ENCODE data around the gene CHRNA9. TPM values are rescaled to one million over a fixed set of nuclear protein-coding genes. Genes with fewer than 3 reads are reported as not detected.

Gene CHRNA9
- total RNA-seq, 4 donors from 2014 or later: not detected

GRCh38 chr4:40401096-40401495 lies 66.0 kb downstream of the CHRNA9 start:
- DNase-seq: no peak
- Histone ChIP-seq H3K4me3 (no peak overlapping the region), H3K36me3 (no peaks in the 10 kb centered on the region), H3K27me3 (no peaks in the 10 kb centered on the region), H3K27ac (no peak overlapping the region), H3K4me1 (no peaks in the 10 kb centered on the region), H3K9me3 (no peaks in the 10 kb centered on the region)
- TF ChIP-seq POLR2A (IDR thresholded peaks at IDR 0.05): no peak
- no peak for TF ChIP-seq CTCF (IDR thresholded peaks at IDR 0.05)

DNA sequence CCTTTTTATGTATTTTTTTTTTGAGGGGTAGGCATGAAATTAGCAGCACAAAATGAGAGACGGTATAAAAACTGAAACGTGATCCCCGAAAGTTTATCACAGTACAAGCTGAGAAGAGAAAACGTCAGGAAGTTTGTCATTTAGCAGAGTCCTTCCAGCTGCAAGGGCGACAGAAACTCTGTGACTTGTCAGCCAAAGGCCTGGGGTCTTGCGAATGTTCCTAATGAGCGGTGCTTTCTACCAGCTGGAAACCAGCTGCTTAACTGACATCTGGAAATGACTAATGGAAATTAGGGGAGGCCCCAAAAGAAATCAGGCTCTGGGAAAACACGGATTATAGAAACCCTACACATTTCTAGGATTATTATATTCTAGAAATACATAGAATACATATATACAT lies 66.5 kb downstream of the CHRNA9 start:
- Histone ChIP-seq H3K9me3 (peaks cover 0 to 5% (median 0%) of the 10 kb centered on the region in 4 donors), H3K4me3 (no peak overlapping the region), H3K36me3 (no peaks in the 10 kb centered on the region), H3K27me3 (no peaks in the 10 kb centered on the region), H3K4me1 (no peaks in the 10 kb centered on the region), H3K27ac (no peak overlapping the region)
- DNase-seq: no peak
- TF ChIP-seq CTCF (IDR thresholded peaks at IDR 0.05) (no peak), POLR2A (IDR thresholded peaks at IDR 0.05) (no peak)

- H3K27ac ChIP-seq: no peak overlapping the region
- H3K9me3 ChIP-seq: peaks cover 0 to 9% (median 0%) of the 10 kb centered on the region in 4 donors
- TF ChIP-seq POLR2A (IDR thresholded peaks at IDR 0.05): no peak
- no peak for TF ChIP-seq CTCF (IDR thresholded peaks at IDR 0.05)
Measured at GRCh38 chr4:40402556-40402955, 67.4 kb downstream of the CHRNA9 start.

GRCh38 chr4:40403081-40403480 lies 67.9 kb downstream of the CHRNA9 start:
- Histone ChIP-seq H3K4me1 (no peaks in the 10 kb centered on the region), H3K4me3 (no peak overlapping the region), H3K27me3 (no peaks in the 10 kb centered on the region), H3K27ac (no peak overlapping the region), H3K36me3 (no peaks in the 10 kb centered on the region), H3K9me3 (peaks cover 0 to 9% (median 0%) of the 10 kb centered on the region in 4 donors)
- no peak for TF ChIP-seq CTCF (IDR thresholded peaks at IDR 0.05)
- no peak for TF ChIP-seq POLR2A (IDR thresholded peaks at IDR 0.05)
- DNase-seq: no peak

More at GRCh38 chr4:40402556-40402955, 67.4 kb downstream of the CHRNA9 start:
- H3K4me3 ChIP-seq: no peak overlapping the region
- H3K36me3 ChIP-seq: no peaks in the 10 kb centered on the region
- DNase-seq: no peak
- no peaks in the 10 kb centered on the region for H3K4me1 ChIP-seq
- H3K27me3 ChIP-seq: no peaks in the 10 kb centered on the region

Small RNA genes lying within 50 kb of the gene (small RNA-seq; reads per million reads assigned to genes)
- 0 reads per million in 2 donors for gene RNU7-74P

Other genes with a start within 250 kb of the CHRNA9 start
- 10 to 100 TPM in 2 of 4 donors, 1 to 10 TPM in 2; 3.0 to 46.2 (median 9.8) TPM for gene RHOH, start 138.3 kb upstream of the CHRNA9 start, total RNA-seq